Left lung (tissue), 10 donors: ENCODE data around the gene CPLX4. TPM values are rescaled to one million over a fixed set of nuclear protein-coding genes. Genes with fewer than 3 reads are reported as not detected.

Experiments used
- ATAC-seq: fragments of 200-7000 bp; cut with Tn5 transposase; one replicate; pipeline ENCODE4 v1.9.1; 2020; ENCODE audit warnings: moderate library complexity
- DNase-seq, 4 donors: peaks; one replicate each; pipeline ENCODE4 v3.0.0-alpha.2; 2013 to 2020
- H3K27ac ChIP-seq, 2 donors: fragments of 200-600 bp; sonication (generic) in 1 of 2; one replicate each; pipeline versions ENCODE4 v1.5.0 to v1.8.0; 2020 to 2021
- H3K27me3 ChIP-seq, 2 donors: fragments of 200-600 bp; sonication (generic) in 1 of 2; one replicate each; pipeline versions ENCODE4 v1.5.0 to v1.8.0; 2020 to 2021
- H3K36me3 ChIP-seq, 2 donors: fragments of 200-600 bp; sonication (generic) in 1 of 2; one replicate each; pipeline versions ENCODE4 v1.5.0 to v1.8.0; 2020 to 2021
- H3K4me1 ChIP-seq, 2 donors: fragments of 200-600 bp; one replicate each; pipeline ENCODE4 v1.8.0; 2021
- H3K4me3 ChIP-seq, 2 donors: fragments of 200-600 bp; sonication (generic) in 1 of 2; one replicate each; pipeline versions ENCODE4 v1.5.0 to v1.8.0; 2020 to 2021; ENCODE audit warnings: mild to moderate bottlenecking in 1 of 2
- H3K9me3 ChIP-seq, 2 donors: fragments of 200-600 bp; sonication (generic) in 1 of 2; one replicate each; pipeline versions ENCODE4 v1.5.0 to v1.8.0; 2020 to 2021
- intact Hi-C, 2 donors: fragments of 100-400 bp; cut with DNase I; formaldehyde crosslinking; loops; one replicate each; pipeline versions ENCODE4 v1.11.2 to v1.14.2; 2022
- polyA plus RNA-seq, 6 donors: library from polyadenylated mRNA; unstranded; fragments of 120-200 nt; gene quantifications; one replicate each; pipeline ENCODE4 v1.2.1, GENCODE V29; 2013; ENCODE audit not compliant: insufficient read length in 6 of 6
- total RNA-seq, 2 donors: library from RNA; stranded (reverse); fragmentation: NEBNext Ultra II Directional; extraction: Animal tissue kit (Norgen Biotek cat#: 25700); gene quantifications; one replicate each; pipeline ENCODE4 v1.2.1, GENCODE V29; 2021
- TF ChIP-seq, protein P1 (sequence below), 2 donors: fragments of 200-600 bp; sonication (generic) in 1 of 2; IDR thresholded peaks; one replicate each; pipeline versions ENCODE4 v1.5.0 to v1.8.0; 2021; ENCODE audit warnings: antibody characterized with exemption in 2 of 2
- donor health status: DM: no; HTN: yes; CAD: no.
- donor health status: DM: no; HTN: no; CAD: no.

Gene CPLX4
- total and polyA plus RNA-seq, 8 donors = not detected

DNA sequence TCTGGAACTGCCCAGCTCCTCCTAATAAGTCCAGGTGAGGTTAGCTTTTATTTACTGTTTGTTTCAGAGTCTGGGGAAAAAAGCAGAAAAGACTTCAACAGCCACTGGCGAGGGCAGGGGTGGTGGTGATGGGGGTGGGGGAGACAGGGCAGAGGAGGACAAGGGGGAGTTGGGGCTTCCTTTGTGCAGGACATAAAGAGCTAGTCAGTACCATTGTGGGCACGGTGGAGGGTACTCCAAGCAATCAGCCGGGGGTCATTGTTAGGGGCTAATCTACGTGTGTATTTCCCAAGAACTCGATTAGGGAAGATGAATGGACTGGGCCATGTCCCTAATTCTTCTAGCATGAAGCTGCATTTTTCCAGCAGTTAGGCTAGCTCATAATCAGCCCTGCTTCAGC, 42.4 kb downstream of the CPLX4 start:
- no peaks in the 10 kb centered on the region for H3K9me3 ChIP-seq
- H3K27ac ChIP-seq = no peak overlapping the region
- H3K36me3 ChIP-seq = no peaks in the 10 kb centered on the region
- TF ChIP-seq, protein P1, sequence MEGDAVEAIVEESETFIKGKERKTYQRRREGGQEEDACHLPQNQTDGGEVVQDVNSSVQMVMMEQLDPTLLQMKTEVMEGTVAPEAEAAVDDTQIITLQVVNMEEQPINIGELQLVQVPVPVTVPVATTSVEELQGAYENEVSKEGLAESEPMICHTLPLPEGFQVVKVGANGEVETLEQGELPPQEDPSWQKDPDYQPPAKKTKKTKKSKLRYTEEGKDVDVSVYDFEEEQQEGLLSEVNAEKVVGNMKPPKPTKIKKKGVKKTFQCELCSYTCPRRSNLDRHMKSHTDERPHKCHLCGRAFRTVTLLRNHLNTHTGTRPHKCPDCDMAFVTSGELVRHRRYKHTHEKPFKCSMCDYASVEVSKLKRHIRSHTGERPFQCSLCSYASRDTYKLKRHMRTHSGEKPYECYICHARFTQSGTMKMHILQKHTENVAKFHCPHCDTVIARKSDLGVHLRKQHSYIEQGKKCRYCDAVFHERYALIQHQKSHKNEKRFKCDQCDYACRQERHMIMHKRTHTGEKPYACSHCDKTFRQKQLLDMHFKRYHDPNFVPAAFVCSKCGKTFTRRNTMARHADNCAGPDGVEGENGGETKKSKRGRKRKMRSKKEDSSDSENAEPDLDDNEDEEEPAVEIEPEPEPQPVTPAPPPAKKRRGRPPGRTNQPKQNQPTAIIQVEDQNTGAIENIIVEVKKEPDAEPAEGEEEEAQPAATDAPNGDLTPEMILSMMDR (IDR thresholded peaks at IDR 0.05) = no peak
- intact Hi-C loops = no loop called here
- H3K4me1 ChIP-seq = peaks cover 9 to 23% of the 10 kb centered on the region in 2 donors
- no peak for DNase-seq
- H3K4me3 ChIP-seq = no peak overlapping the region
- no peak for ATAC-seq
- peaks cover 54 to 100% of the 10 kb centered on the region in 2 donors for H3K27me3 ChIP-seq

DNA sequence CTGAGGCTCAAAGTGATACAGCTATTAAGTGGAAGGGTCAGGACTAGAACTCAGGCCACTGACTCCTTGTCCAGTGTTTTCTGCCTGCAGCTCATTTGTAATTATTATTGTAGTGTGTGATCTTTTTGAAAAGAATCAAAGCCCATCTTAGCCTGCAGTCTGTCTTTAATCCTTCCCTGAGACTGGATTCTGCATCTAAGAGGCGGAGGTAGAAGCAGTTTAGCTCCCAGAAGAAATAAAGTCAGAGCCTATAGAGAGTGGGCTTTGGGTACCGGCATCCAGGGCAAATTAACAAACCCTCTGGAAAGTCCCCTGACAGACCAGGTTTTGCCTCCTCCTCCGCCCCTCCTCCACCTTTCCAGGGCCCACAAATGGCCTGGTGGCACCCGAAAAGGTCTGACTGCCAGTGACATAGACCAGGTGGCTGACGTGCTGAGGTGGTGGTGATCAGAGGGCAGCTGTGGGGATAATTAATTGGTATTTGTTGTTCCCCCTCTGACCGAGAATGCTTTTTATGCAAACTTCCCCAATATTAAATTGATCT, 43.0 kb downstream of the CPLX4 start:
- intact Hi-C loops = no loop called here
- TF ChIP-seq, protein P1 (IDR thresholded peaks at IDR 0.05) = no peak
- Histone ChIP-seq H3K4me1 (peaks cover 9 to 23% of the 10 kb centered on the region in 2 donors), H3K27me3 (peaks cover 56 to 100% of the 10 kb centered on the region in 2 donors), H3K9me3 (no peaks in the 10 kb centered on the region), H3K27ac (no peak overlapping the region), H3K4me3 (no peak overlapping the region), H3K36me3 (no peaks in the 10 kb centered on the region)
- ATAC-seq (no peak), DNase-seq (no peak)

DNA sequence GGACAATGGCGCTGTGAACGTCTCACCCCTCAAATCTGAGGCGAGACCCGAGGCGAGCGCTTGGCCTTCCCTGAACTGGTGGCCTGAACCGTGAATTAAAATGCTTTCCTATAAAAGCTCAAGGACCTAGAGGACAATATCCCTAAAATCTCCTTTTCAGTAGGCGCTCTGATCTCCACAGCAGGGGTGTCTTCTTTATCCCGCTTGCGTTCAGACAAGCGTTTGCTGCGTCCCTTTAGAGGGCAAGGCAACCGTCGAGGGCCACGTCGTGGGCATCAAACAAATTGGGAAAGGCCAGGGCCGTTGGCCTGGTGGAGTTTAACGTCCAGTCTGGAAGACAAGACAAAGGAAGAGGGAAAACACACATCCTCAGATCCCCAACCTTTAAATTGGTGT, 43.9 kb downstream of the CPLX4 start:
- TF ChIP-seq, protein P1 (IDR thresholded peaks at IDR 0.05) = no peak
- no peak for ATAC-seq

DNA sequence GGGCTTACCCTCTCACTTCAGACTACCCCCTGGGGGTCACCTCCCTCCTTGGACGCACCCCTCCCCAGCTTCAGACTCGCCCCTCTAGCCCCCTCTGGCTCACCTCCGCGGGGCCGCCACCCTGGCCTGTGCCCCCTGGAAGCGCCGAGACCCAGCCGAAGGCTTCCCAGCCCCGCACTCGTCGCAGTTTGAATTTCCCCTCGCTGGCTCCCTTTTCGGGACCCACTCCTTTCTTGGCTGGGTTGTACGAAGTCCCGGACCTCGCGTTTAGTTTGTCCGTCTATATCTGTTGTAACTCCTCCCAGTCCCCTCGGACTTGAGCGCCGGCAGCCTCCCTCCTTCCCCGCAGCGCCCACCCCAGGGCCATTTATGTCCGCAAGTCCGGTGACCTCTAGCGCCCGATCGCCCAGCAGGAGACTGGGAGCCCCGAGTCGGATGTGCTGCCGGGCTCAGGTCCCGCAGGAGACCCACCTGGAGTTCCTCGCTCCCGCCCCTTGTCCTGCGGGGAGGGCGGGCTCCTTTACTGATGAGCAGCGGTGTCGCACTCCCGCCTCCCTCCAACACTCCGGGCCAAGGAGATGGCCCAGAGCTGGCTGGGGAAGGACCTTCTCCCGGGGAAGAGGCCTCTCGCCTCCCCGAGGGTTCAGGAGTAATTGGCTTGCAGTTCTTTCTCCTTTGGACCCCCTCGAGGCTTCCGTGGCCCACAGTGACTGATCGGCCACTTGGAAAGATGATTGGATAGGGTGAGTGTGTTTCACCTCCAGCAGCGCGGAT, 44.5 kb downstream of the CPLX4 start:
- ATAC-seq (no peak), DNase-seq (peak in 1 of 4 donors; percentile 60)
- Histone ChIP-seq H3K4me3 (no peak overlapping the region), H3K4me1 (peaks cover 9 to 28% of the 10 kb centered on the region in 2 donors), H3K36me3 (no peaks in the 10 kb centered on the region), H3K27me3 (peaks cover 70 to 100% of the 10 kb centered on the region in 2 donors), H3K27ac (no peak overlapping the region), H3K9me3 (no peaks in the 10 kb centered on the region)
- intact Hi-C loops = no loop called here
- TF ChIP-seq, protein P1 (IDR thresholded peaks at IDR 0.05) = no peak

More for the DNA sequence above, 43.9 kb downstream of the CPLX4 start:
- H3K4me3 ChIP-seq = no peak overlapping the region
- H3K4me1 ChIP-seq = peaks cover 9 to 23% of the 10 kb centered on the region in 2 donors
- intact Hi-C loops = no loop called here
- no peaks in the 10 kb centered on the region for H3K9me3 ChIP-seq
- H3K27me3 ChIP-seq = peaks cover 66 to 100% of the 10 kb centered on the region in 2 donors
- H3K27ac ChIP-seq = no peak overlapping the region
- no peak for DNase-seq
- no peaks in the 10 kb centered on the region for H3K36me3 ChIP-seq
